ENCODE measurements around the gene ATL3.
"Not testable (repeated sequence)": the region's sequence is repeated elsewhere in the genome, so short reads cannot be mapped to it uniquely, and the experiment has no call there.

Gene ATL3

DNA sequence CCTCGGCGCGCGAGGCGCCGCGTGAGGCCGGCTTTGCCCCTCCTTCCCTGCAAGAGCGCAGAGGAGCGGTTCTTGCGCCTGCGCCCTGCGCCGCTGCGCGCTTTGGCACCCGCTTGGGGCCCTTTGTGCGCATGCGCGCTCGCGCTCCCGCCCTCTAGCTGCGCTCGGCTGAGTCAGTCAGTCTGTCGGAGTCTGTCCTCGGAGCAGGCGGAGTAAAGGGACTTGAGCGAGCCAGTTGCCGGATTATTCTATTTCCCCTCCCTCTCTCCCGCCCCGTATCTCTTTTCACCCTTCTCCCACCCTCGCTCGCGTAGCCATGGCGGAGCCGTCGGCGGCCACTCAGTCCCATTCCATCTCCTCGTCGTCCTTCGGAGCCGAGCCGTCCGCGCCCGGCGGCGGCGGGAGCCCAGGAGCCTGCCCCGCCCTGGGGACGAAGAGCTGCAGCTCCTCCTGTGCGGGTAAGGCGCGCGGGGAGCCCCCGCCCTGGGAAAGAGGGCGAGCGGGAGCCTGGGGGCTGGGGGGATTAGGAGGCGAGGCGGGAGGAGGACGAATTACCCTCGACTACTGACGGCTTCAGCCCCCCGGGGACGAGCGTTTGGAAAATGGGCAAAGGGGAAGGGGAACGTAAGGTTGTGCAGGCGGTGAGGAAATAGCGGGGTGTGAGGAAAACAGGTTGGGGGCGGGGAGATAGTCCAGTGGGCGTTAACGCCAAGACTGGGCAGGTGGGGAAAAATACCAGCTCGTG lies 10.3 kb upstream of the ATL3 start, which contains the start of gene RTN3:
TSS of gene RTN3 (plus strand) at position 180 of the 745 bp plus-strand sequence. CDS start at position 317, 137 bp downstream.
- peak; percentile 99 for DNase-seq (ENCODE audit: low read depth)

DNA sequence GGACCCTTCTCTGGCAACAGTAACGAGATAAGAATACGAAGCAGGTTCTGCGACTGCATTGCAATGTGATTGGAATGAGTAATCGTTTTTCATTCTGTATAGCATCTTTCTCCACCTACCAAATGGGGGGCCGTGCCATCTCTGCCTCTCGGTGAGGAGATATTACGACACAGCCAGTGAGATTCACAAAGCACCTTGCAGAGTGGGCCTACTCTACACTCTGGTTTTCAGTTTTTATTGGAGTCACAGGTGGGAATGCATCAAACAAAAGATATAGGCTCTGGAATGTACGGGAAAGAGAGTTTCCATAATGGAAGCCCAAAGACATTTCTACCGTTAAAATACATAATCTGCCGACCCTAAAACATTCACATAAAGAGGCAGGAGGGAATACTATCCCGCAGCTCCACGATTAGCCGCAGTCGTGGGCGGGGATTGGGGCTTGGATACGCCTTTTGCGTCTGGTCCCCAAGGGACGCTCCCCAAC lies 9.7 kb upstream of the ATL3 start:
- no peak for DNase-seq (ENCODE audit: low read depth)

DNA sequence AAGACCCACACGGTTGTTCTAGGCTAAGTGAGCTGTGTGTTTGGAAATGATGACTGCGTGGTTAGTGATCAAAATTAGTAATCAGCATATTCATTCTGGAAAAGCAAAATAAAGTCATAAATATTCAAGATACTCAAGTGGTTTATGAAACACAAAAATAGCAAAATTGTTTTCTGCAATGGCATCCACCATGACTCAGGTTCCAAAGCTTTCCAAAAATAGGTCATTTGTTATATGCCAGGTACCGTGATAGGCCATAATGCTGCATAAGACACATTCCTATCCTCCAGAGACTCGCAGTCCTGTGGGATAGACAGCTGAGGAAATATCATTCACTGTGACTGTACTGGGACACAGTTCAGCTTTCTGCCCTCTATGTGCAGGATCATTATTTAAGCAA lies 2.4 kb upstream of the ATL3 start:
- DNase-seq (ENCODE audit: low read depth) = no peak

DNA sequence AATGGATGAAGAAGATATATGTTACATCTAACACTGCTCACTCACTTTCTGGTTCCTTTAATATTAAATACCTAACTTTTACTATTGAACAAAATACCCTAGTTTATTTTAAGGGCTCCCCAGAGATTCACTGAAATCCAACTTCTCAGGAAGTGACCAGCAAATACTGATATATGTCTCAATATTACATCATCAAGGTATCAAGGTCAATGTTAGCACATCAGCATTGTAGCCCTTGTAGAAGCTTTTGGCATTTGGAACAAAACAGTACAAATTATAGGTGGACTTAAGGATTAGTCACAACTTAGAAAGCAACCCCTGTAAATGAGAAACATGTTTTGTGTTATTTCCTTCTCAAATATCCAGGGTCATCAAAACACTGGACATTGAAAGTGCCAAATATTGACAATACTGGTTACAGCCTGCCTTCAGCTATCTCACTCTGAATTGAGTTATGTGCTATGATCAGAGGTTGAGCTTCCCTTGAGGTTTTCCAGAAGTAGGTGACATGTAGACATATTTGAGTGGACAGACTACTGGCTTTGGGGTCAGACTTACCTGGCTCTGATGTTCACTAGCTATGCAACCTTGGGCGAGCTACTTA lies 1.9 kb upstream of the ATL3 start:
- no peak for DNase-seq (ENCODE audit: low read depth)

DNA sequence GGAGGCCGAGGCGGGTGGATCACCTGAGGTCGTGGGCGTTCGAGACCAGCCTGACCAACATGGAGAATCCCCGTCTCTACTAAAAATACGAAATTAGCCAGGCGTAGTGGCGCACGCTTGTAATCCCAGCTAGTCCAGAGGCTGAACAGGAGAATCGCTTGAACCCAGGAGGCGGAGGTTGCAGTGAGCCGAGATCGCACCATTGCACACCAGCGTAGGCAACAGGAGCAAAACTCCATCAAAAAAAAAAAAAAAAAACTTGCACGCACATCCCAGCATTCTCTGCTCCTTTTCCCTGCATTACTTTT lies 934 bp upstream of the ATL3 start:
- DNase-seq (ENCODE audit: low read depth) = no peak

DNA sequence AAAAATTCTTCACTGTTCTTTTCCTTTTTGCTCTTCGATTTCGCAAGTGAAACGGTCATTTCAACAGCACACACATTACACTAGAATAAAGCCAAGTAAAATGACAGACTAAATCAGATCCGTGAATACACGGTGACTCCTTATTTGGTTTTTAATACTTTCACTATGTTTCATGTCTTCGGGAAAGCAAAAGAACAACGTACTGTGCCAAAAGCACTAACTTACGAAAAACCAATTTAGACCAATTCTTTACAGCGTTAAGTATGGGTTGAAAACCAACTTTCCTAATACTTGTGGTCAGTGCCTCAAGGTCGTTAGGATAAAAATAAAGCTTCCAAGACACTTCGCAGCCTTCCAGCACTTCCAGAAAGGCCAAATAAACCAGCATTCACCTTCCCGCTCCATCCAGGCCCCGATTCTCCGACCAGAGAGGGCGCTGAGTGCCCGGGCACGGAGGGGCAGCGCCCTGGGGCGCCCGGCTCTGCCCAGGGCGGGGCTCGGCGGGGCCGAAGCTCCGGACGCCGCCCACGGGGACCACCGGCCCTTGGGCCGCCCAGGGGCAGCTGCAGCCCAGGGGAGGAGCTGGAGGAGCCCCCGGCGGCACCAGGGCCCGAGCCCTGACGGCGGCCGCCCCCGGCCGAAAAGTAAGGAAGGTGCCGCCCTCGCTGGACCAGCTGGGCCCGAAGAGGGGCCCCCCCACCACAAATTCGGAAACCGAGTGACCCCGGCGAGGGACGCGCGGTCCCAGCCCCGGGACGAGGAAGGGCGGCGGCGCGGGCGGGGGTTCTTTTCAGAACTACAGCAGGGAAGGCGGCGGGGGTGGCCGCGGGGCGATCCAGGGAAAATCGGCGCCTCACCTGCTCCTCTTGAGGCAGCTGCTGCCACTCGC lies 499 bp downstream of the ATL3 start:
- DNase-seq (ENCODE audit: low read depth) = peak; percentile 21

DNA sequence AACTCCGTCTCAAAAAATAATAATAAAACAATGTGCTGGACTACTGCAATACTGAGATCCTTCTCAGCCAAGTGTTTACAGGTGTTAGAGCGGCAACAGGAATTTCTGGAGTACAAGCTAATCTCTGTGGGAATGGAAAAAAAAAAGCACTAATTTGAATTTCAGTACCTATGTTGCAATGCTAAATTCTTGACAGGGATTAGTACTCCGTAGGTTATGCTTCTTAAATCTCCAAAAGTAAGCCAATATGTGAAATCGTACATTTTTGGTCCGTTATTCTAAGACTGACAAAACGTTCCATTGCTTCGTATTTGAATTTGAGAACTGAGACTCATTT lies 1.1 kb downstream of the ATL3 start:
- no peak for DNase-seq (ENCODE audit: low read depth)

DNA sequence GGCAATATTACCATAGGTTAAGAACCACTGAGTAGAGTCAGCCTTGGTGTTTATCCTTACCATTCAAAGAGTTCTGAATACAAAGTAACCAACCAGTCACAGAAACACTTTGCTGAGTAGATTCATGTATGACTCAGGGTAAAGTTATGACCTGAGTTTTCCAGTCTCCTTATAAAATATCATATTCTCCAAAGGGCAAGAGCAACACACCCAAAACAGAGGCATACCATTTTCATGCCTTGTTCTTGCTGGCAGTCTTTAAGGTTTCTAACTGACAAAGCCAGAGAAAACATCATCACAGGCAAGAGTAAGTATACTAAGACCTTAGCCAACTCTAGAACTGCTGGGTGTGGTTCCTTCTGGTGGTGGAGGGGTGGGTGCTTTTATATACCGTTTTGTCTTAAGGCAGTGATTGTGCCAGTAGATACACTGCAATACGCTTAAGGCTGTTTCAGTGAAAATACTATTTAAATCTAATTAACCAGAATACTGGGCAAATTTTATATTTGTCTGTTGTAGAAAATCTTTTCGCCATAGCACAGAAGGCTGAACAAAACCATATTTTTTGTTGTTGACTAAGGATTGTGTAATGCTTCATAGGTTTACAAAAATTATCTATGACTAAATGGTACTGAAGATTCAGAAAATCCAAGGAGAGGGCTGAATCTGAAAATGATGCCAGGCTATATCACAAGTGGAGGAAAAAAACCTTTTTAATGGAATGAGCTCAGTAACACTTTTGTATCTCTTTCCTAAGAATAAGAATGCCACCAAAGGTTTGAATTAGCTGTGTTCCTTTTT lies 3.0 kb downstream of the ATL3 start:
- DNase-seq (ENCODE audit: low read depth) = no peak

DNA sequence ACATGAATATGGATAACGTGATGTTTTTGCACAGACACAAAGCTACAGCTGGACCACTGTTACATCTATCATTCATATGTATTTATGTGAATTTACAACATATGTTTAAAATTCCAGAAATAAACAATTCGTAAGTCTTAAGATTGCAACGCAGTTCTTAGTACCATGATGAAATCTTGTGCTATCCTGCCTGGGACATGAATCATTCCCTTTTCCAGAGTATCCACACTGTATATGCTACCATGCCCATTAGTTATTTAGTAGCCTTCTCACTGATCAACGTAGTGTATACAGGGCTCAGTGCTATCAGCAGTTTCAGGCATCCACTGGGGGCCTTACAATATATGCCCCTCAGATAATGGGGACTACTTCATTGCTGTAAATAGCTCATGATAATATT lies 4.3 kb downstream of the ATL3 start:
- DNase-seq (ENCODE audit: low read depth) = no peak

DNA sequence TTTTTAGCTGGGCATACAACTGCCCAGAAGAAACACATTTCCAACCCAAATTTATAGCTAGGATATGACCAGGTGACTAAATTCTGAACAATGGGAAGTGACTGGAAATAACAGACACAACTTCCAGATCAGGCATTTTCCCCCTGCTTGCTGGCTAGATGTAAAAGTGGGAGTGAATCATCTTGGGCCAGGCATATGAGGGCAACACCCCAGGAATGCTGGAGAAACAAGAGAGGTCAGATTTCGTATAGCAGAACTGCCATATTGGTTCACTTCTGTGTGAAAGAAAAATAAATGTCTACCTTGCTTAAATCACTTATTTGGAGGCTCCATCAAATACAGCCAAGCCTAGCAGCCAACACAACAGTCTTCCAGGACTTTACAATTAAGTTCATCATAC lies 7.4 kb downstream of the ATL3 start:
- no peak for DNase-seq (ENCODE audit: low read depth)

DNA sequence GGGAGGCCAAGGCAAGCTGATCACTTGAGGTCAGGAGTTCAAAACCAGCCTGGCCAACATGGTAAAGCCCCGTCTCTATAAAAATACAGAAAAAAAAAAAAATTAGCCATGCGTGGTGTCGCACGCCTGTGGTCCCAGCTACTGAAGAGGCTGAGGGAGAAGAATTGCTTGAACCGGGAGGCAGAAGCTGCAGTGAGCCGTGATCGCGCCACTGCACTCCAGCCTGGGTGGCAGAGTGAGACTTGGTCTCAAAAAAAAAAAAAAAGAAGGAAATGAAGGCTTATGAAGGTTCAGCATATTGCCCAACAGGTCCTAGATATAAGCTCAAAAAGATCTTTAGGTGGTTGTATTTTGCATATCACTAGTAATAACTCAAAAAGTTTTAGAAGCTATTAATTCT lies 10.2 kb downstream of the ATL3 start:
- DNase-seq (ENCODE audit: low read depth) = no peak

DNA sequence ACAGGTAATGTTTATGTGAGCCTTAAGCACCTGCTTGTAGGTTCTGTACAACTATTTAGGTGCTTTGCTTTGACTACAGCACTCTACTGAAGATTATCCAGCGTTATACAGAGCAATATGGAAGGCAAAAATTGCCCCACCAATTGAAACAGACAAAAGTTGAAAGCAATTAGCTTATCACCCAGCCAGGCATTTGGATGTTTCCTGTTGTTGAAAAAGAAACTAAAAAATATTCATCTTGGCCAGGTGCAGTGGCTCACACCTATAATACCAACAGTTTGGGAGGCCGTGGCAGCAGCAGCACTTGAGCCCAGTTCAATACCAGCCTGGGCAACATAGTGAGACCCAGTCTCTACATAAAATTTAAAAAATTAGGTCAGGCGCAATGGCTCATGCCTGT lies 18.5 kb downstream of the ATL3 start:
- no peak for DNase-seq (ENCODE audit: low read depth)

DNA sequence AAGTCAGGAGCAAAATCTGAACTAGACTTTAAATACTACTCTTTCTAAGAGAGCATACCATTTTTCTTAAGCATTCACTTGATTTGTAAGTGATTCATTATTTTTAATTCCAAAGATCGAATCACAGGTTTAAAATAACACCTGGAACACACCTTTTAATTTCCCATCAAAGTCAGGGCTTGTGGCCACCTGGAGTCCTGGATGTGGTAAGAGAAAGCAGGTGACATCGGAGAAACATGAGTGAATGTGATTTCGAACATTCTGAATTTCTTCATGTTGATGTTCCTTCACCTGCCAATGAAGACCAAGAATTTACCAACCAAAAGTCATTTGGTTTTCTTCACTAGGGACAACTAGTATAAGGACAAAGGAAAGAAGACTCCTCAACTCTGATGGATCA lies 28.0 kb downstream of the ATL3 start:
- DNase-seq (ENCODE audit: low read depth) = no peak

DNA sequence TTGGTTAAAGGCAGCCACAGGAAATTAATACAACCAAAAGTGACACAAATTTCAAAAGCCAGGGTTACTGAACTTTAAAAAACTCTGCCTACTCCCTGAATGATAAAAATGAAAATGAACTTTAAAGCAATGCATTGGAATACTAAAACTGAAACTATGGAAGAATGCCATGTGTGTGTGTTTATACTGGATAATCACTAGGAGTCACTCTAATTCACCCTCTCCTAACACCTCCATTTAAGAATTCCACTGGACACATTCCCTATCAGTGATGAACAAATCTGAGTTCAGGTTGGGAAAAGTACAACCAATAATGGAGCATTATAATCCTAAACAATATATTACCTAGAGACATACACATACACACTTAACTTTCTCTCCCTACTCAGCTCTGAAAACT lies 29.4 kb downstream of the ATL3 start:
- no peak for DNase-seq (ENCODE audit: low read depth)

DNA sequence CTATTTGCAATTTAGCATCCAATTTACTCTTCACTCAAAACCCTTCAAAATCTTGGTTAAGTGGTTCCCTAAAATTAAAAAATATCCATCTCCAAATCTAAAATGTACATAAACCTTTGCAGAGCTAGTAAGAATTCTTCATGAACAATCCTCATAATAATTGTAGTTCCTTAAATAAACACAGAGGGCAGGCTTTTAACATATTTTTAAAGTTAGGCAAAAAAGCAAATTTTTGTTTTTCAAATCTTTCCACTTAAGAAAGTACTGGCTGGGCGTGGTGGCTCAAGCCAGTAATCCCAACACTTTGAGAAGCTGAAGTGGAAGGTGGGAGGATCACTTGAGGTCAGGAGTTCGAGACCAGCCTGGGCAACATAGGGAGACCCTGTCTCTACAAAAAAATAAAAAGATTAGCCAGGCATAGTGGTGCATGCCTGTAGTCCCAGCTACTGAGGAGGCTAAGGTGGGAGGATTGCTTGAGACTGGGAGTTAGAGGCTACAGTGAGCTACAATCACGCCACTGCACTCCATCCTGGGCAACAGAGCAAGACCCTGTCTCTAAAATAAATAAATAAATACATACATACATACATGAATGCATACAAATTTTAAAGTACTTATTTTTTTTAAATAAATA lies 31.9 kb downstream of the ATL3 start:
- DNase-seq (ENCODE audit: low read depth) = no peak

DNA sequence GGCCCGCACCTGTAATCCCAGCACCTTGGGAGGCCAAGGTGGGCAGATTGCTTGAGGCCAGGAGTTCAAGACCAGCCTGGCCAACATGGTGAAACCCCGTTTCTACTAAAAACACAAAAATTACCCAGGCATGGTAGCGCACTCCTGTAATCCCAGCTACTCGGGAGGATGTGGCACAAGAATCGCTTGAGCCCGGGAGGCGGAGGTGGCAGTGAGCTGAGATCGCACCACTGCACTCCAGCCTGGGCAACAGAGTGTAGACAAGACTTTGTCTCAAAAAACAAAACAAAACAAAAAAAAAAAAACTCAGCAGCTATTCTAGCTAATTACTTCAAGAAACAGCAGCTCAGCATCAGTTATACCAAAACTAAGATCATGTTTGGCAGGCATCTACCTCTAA lies 32.7 kb downstream of the ATL3 start:
- DNase-seq (ENCODE audit: low read depth) = not testable (repeated sequence)

DNA sequence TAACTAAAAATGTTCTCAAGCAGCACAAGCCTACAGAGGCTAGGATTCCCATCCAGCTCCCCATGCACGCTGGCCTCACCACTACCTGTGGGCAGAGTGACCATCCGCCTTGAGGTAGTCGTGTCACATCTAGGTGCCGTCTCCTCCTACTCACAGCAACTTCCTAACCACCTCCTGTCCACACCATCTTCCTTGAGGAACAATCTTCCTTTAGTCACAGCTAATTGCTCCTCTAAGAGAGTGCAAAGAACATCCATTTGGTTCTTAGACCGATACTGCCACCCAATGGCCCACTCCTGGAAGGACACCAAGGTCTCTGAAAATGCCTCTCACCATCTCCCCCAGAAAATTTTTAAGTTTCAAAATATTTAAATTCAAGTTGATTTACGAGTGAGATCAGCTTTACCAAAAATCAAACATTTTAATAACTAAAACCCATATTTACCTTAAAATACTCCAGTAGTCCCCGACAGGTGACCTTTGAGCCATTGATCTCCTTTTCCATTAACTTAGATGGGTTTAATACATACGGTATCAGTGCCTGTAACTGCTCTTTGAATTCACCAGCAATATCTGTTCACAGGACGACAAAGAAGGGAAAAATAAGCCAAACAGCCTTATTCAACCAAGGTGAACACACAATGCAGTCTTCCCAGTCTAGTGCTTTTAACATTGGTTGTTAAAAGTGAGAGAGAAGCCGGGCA lies 35.3 kb downstream of the ATL3 start:
- peak; percentile 34 for DNase-seq (ENCODE audit: low read depth)

DNA sequence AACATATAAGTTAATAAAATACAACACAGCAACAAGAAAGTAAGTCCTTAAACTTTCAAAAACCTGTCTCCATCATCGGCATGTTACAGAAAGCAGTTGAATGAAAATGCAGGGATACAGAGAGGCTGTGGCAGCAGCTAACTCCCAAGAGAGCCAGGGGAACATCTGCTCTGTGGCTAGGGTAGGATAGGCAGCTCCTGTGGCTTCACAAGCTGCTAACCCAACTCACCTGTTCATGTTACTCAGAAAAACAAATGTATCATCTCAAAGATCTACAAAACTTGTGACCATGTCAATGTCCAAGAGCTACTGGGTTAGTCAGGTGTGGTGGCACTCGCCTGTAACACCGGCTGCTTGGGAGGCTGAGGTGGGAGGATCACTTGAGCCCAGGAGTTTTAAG lies 41.8 kb downstream of the ATL3 start:
- no peak for DNase-seq (ENCODE audit: low read depth)

DNA sequence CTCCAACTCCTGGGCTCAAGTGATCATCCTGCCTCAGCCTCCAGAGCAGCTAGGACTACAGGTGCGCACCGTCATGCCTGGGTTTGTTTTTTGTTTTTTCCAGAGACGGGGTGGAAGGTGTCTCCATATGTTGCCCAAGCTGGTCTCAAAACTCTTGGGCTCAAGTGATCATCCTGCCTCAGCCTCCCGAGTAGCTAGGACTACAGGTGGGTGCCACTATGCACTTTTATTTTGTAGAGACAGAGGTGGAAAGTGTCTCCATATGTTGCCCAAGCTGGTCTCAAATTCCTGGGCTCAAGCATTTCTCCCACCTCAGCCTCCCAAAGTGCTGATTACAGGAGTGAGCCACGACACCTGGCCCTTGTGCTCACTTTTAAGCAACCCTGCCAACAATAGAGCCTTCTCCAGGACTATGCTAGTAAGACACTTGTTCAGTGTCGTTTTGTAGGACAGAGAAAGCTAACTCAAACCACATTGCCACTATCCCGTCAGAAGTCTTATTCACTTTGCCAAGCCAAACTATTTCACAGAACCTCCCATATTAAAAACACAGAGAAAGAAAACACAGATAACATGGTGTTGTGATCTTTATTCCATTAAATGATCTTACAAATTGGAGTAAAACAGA lies 47.5 kb downstream of the ATL3 start:
- DNase-seq (ENCODE audit: low read depth) = no peak

DNA sequence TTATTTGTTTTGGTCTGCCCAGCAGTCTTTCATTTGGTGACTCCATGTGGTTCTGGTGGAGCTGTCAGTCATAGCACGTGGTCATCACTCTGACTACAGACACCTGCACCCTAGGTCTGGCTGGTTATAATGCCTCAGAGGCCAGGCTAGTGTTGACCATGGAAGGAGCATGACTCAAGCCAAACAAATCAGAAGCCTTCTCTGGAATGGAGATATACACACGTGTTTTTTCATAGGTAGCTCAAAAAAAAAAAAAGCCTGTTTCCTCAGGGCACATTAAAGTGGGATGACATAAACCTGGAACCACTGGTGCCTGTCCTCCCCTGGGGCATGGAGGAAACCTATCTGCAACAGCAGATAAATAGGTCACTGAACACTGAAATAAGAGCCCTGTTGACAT lies 48.9 kb downstream of the ATL3 start:
- DNase-seq (ENCODE audit: low read depth) = no peak

DNA sequence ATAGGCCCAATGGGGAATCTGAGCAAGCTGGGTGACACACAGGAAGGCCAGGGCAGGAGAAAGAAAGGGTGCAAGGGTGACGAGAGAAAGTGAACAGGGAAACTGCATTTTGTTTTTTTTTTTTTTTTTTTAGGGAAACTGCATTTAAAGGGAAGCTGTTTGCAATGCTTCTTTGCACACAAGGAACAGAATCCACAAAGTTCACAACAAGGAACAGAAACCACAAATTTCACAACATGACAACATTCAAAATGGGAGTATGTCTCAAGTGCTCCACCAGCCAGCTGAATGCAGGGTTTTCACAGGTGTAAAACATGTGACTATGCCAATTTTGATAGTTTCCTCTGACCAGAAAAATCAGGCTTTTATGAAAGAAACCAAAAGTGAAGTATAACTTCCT lies 50.1 kb downstream of the ATL3 start:
- no peak for DNase-seq (ENCODE audit: low read depth)
